ENCODE results near the gene AURKB. TPM values are rescaled to one million over a fixed set of nuclear protein-coding genes. Genes with fewer than 3 reads are reported as not detected.

The AURKB gene
- total RNA-seq, 4 donors from 2014 or later: 0.54 to 5.3 (median 2.4) TPM

DNA sequence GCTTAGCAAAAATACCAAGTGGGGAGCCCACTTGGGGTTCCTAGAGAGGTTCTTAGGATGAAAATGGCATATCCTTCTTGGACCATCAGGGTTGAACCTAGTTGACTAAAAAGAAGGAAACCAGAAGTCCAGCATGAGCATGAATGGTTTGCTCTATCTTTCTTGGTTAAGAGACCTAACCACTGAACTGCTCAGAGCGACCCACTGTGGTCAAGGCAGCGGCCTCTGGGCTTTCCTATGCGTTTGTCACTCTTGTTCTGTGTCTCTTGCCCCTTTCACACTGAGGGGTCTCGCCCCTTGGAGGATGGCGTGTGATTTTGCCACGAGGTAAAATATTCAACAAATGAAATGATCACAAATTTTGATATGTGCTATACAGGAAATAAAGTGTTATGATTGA is 19.9 kb downstream of the AURKB start:
- peaks cover 6 to 64% (median 18%) of the 10 kb centered on the region in 3 donors for H3K4me1 ChIP-seq
- no peaks in the 10 kb centered on the region for H3K9me3 ChIP-seq
- ATAC-seq: no peak
- 0 to 12% methylated on average over 4 to 5 of the region's 6 CpGs for WGBS, 2 donors (ENCODE audit: low coverage in 1 of 2)
- no peaks in the 10 kb centered on the region for H3K27me3 ChIP-seq
- peak overlapping the region in 1 of 2 donors; percentile 77 for H3K4me3 ChIP-seq
- H3K36me3 ChIP-seq: no peaks in the 10 kb centered on the region
- no peak for TF ChIP-seq POLR2A (IDR thresholded peaks at IDR 0.05)
- no peak for TF ChIP-seq CTCF (IDR thresholded peaks at IDR 0.05)
- no peak for TF ChIP-seq EP300 (IDR thresholded peaks at IDR 0.05)
- no peak for TF ChIP-seq POLR2AphosphoS5 (IDR thresholded peaks at IDR 0.05)
- H3K27ac ChIP-seq: peak overlapping the region; percentile 10 to 98 (median 96)

GRCh38 chr17:8189711-8190477 is 20.5 kb downstream of the AURKB start, which contains the start of gene BORCS6:
Gene BORCS6 (minus strand): TSS chr17:8190180. CDS start chr17:8190140, 40 bp downstream.
- H3K27me3 ChIP-seq: no peaks in the 10 kb centered on the region
- H3K4me3 ChIP-seq: peak within 1 kb of the TSS; percentile 77 to 78
- H3K27ac ChIP-seq: peak within 1 kb of the TSS; percentile 86 to 98 (median 96)
- H3K9me3 ChIP-seq: no peaks in the 10 kb centered on the region
- ATAC-seq: peak; percentile 83
- TF ChIP-seq POLR2A (IDR thresholded peaks at IDR 0.05) (peak; percentile 67 to 71), EP300 (IDR thresholded peaks at IDR 0.05) (no peak), POLR2AphosphoS5 (IDR thresholded peaks at IDR 0.05) (peak; percentile 69), CTCF (IDR thresholded peaks at IDR 0.05) (peak in 2 of 4 experiments; percentile 10 to 33)
- no peaks in the 10 kb centered on the region for H3K36me3 ChIP-seq
- peaks cover 6 to 65% (median 18%) of the 10 kb centered on the region in 3 donors for H3K4me1 ChIP-seq
- WGBS, 2 donors (ENCODE audit: low coverage in 1 of 2): 0% methylated on average over 11 of the region's 70 CpGs; no CpG with 5 or more reads in 1 of the 2 donors

- Histone ChIP-seq H3K9me3 (no peaks in the 10 kb centered on the region), H3K27ac (peak overlapping the region; percentile 86 to 98 (median 96)), H3K27me3 (no peaks in the 10 kb centered on the region), H3K4me1 (peaks cover 6 to 65% (median 18%) of the 10 kb centered on the region in 3 donors), H3K4me3 (peak overlapping the region; percentile 77 to 78), H3K36me3 (no peaks in the 10 kb centered on the region)
- no CpG with 5 or more reads among the region's 67 CpGs for WGBS, 2 donors (ENCODE audit: low coverage in 1 of 2)
- no peak for TF ChIP-seq POLR2AphosphoS5 (IDR thresholded peaks at IDR 0.05)
- no peak for TF ChIP-seq POLR2A (IDR thresholded peaks at IDR 0.05)
- no peak for TF ChIP-seq EP300 (IDR thresholded peaks at IDR 0.05)
- no peak for TF ChIP-seq CTCF (IDR thresholded peaks at IDR 0.05)
- no peak for ATAC-seq
Measured at GRCh38 chr17:8189041-8189710, 21.2 kb downstream of the AURKB start.

GRCh38 chr17:8188263-8188839 is 22.0 kb downstream of the AURKB start:
- no peak for ATAC-seq
- H3K27ac ChIP-seq: peak overlapping the region; percentile 86 to 98 (median 96)
- TF ChIP-seq EP300 (IDR thresholded peaks at IDR 0.05) (no peak), CTCF (IDR thresholded peaks at IDR 0.05) (no peak), POLR2AphosphoS5 (IDR thresholded peaks at IDR 0.05) (no peak), POLR2A (IDR thresholded peaks at IDR 0.05) (no peak)
- peak overlapping the region; percentile 77 to 78 for H3K4me3 ChIP-seq
- 21 to 30% methylated on average over 2 of the region's 12 CpGs for WGBS, 2 donors (ENCODE audit: low coverage in 1 of 2)
- no peaks in the 10 kb centered on the region for H3K36me3 ChIP-seq
- no peaks in the 10 kb centered on the region for H3K9me3 ChIP-seq
- peaks cover 6 to 65% (median 18%) of the 10 kb centered on the region in 3 donors for H3K4me1 ChIP-seq
- no peaks in the 10 kb centered on the region for H3K27me3 ChIP-seq
